K562 (cell line): ENCODE measurements around the gene ASPDH. TPM values are rescaled to one million over a fixed set of nuclear protein-coding genes. Genes with fewer than 3 reads are reported as not detected.
A peak's percentile ranks its signal among the peaks of the same experiment; 100 is the strongest.

Experiments used
- ATAC-seq: fragments of 200-7000 bp; cut with Tn5 transposase; 3 replicates; pipeline ENCODE4 v1.9.1; 2020; ENCODE audit warnings: moderate library complexity
- BruUV-seq: library from RNA; stranded (reverse); fragments of 400-500 nt; replicated peaks from 2 replicates; lab custom pipeline; 2021; lab: Mats Ljungman, UMichigan
- CTCF ChIA-PET: fragments of 300-600 bp; formaldehyde crosslinking; extraction: SDS; loops from one replicate; lab custom pipeline; 2021; ENCODE audit warnings: low intra/inter-chr PET ratio; lab: Yijun Ruan, JAX
- POLR2A ChIA-PET: fragments of 300-600, 350-650 bp; sonication (Branson Sonifier 250); formaldehyde crosslinking; extraction: SDS; loops from one replicate; lab custom pipeline; 2021; ENCODE audit warnings: antibody characterized with exemption, inconsistent platforms; lab: Yijun Ruan, JAX
- DNase-seq, 4 experiments: peaks; one replicate each; pipeline versions ENCODE4 v3.0.0 to v3.0.0-alpha.2; 2011 to 2018; ENCODE audit warnings: low spot score in 3 of 4, mixed read lengths in 3 of 4; ENCODE audit errors: extremely low read depth in 1 of 4
- FAIRE-seq: peaks from 2 replicates; lab custom pipeline; 2011; peaks lifted over from hg19 to GRCh38; lab: Jason Lieb, UNC
- H2AFZ ChIP-seq: 2 replicates; pipeline ENCODE4 v1.6.0; 2011; ENCODE audit warnings: low read depth, low read length, control low read depth, inconsistent platforms
- H3K27ac ChIP-seq: fragments of 200-600 bp; 3 replicates; pipeline ENCODE4 v1.8.0; 2011; ENCODE audit warnings: low read depth, mild to moderate bottlenecking, control low read depth, inconsistent platforms, low read length, moderate library complexity, mixed read lengths; ENCODE audit errors: extremely low read depth
- H3K27me3 ChIP-seq, 2 experiments: fragments of 300-600 bp in 1 of 2; 2 replicates in 1 of 2; 3 replicates in 1 of 2; pipeline versions ENCODE4 v1.6.0 to v1.8.0; 2011; ENCODE audit warnings: inconsistent platforms in 2 of 2, low read length in 2 of 2, mild to moderate bottlenecking in 1 of 2, mixed read lengths in 1 of 2, moderate library complexity in 1 of 2; ENCODE audit not compliant: control insufficient read depth in 2 of 2, insufficient read depth in 2 of 2
- H3K36me3 ChIP-seq: fragments of 300-600 bp; 3 replicates; pipeline ENCODE4 v1.8.0; 2011; ENCODE audit warnings: mild to moderate bottlenecking, low read length, inconsistent platforms; ENCODE audit not compliant: control insufficient read depth, insufficient read depth
- H3K4me1 ChIP-seq, 2 experiments: fragments of 200-600 bp in 1 of 2; replicated peaks in 1 of 2; 2 replicates in 1 of 2; 3 replicates in 1 of 2; pipeline versions ENCODE4 v1.5.1 to v1.8.0; 2011; ENCODE audit warnings: inconsistent platforms in 2 of 2, low read length in 2 of 2, mild to moderate bottlenecking in 1 of 2, mixed read lengths in 1 of 2, moderate library complexity in 1 of 2; ENCODE audit not compliant: control insufficient read depth in 2 of 2, insufficient read depth in 2 of 2
- H3K4me2 ChIP-seq: 2 replicates; pipeline ENCODE4 v1.6.1; 2011; ENCODE audit warnings: low read length, control low read depth, inconsistent platforms, mixed read lengths; ENCODE audit not compliant: insufficient read depth
- H3K4me3 ChIP-seq: fragments of 200-600 bp; sonication (generic), shearing (Covaris generic); 2 replicates; pipeline ENCODE4 v1.5.1; 2016; ENCODE audit warnings: control low read depth, inconsistent platforms
- H3K79me2 ChIP-seq: fragments of 200-600 bp; 3 replicates; pipeline ENCODE4 v1.8.0; 2011; ENCODE audit warnings: low read length, inconsistent platforms; ENCODE audit not compliant: control insufficient read depth, insufficient read depth
- H3K9ac ChIP-seq, 2 experiments: 2 replicates each; pipeline versions ENCODE4 v1.6.0 to v1.6.1; 2011; ENCODE audit warnings: low read depth in 2 of 2, low read length in 2 of 2, control low read depth in 1 of 2, inconsistent platforms in 1 of 2, mild to moderate bottlenecking in 1 of 2, mixed read lengths in 1 of 2; ENCODE audit not compliant: insufficient read depth in 1 of 2
- H3K9me1 ChIP-seq: one replicate; pipeline ENCODE4 v1.6.0; 2011; ENCODE audit warnings: inconsistent platforms, mild to moderate bottlenecking, low read length, moderate library complexity; ENCODE audit not compliant: control insufficient read depth, insufficient read depth
- H3K9me3 ChIP-seq: replicated peaks from 2 replicates; pipeline ENCODE4 v1.5.1; 2011; ENCODE audit warnings: low read depth, low read length, inconsistent platforms; ENCODE audit not compliant: control insufficient read depth, insufficient read depth
- H4K20me1 ChIP-seq: replicated peaks from 2 replicates; pipeline ENCODE4 v1.6.1; 2011; ENCODE audit warnings: low read length, inconsistent platforms, mixed read lengths; ENCODE audit not compliant: control insufficient read depth, insufficient read depth
- ARHGAP35 ChIP-seq: fragments of 450-650 bp; IDR thresholded peaks from 2 replicates; pipeline ENCODE4 v1.6.1; 2018; ENCODE audit not compliant: partially characterized antibody
- ZNF41 ChIP-seq: fragments of 250-450 bp; sonication (Bioruptor Pico); conservative IDR thresholded peaks from 2 replicates; pipeline ENCODE4 v1.4.0; 2020; ENCODE audit warnings: mild to moderate bottlenecking
- WGBS: fragments of 100-300 bp; shearing (Covaris generic); methylation state at CpG from one replicate; pipeline ENCODE4 v1.1.6; 2016; ENCODE audit warnings: low coverage, mixed read lengths; ENCODE audit not compliant: insufficient coverage; ENCODE audit errors: missing lambda C conversion rate; 5-methylcytosine and 5-hydroxymethylcytosine counted together
- in situ Hi-C: fragments of 300-500 bp; cut with MboI; formaldehyde crosslinking; loops from 4 replicates; pipeline ENCODE4 v1.15.0; 2018; ENCODE audit warnings: inconsistent platforms, mixed read lengths
- intact Hi-C: fragments of 100-400 bp; cut with micrococcal nuclease; formaldehyde crosslinking; loops from 2 replicates; pipeline ENCODE4 v1.14.2; 2022
- polyA plus RNA-seq, 8 experiments: library from polyadenylated mRNA; depleted of rRNA in 4 of 8; stranded (reverse) in 5 of 8; unstranded in 3 of 8; fragments of >200 nt; fragmentation: Nextera tagmentation in 2 of 8; fragmentation: Illumina TruSeq in 1 of 8; extraction: Ambion mirVana in 2 of 8; extraction: Trizol in 1 of 8; gene quantifications; 2 replicates each; pipeline versions ENCODE4 v1.2.1 to v1.2.3, GENCODE V29; 2011 to 2014; ENCODE audit warnings: inconsistent platforms in 1 of 8, missing spikeins in 1 of 8
- total RNA-seq, 7 experiments: library from RNA; depleted of rRNA in 6 of 7; stranded (reverse); fragments of >200 nt in 6 of 7; fragmentation: Illumina TruSeq in 2 of 7; extraction: Trizol in 2 of 7; gene quantifications; 2 replicates each; pipeline versions ENCODE4 v1.2.1 to v1.2.3, GENCODE V29; 2011 to 2021; ENCODE audit warnings: low replicate concordance in 1 of 7
- TF ChIP-seq, protein P1 (sequence below): fragments of 200-800 bp; sonication (Bioruptor generic); IDR thresholded peaks from 2 replicates; pipeline ENCODE4 v1.6.1; 2017; ENCODE audit warnings: missing genetic modification characterization, missing compliant biosample characterization

ASPDH gene
- total and polyA plus RNA-seq, 9 of the 15 experiments (the other 6 are each of a cell fraction or from before 2014, with no cell fraction given), result not detected

- DNase-seq (no peak), ATAC-seq (no peak), FAIRE-seq (no peak)
- Histone ChIP-seq H3K9me3 (peaks cover 9% of the 10 kb centered on the region), H4K20me1 (no peaks in the 10 kb centered on the region), H3K4me2 (no peak overlapping the region), H3K4me1 (peaks cover 3 to 27% of the 10 kb centered on the region in 2 experiments; a peak in 3 of 5 replicates), H3K79me2 (no peaks in the 10 kb centered on the region), H2AFZ (no peak overlapping the region), H3K27me3 (peaks cover 0 to 10% of the 10 kb centered on the region in 2 experiments; a peak in 2 of 5 replicates), H3K36me3 (no peaks in the 10 kb centered on the region), H3K4me3 (no peak overlapping the region), H3K27ac (no peak overlapping the region), H3K9ac (no peak overlapping the region), H3K9me1 (no peaks in the 10 kb centered on the region)
- 87% methylated on average over 17 of the region's 18 CpGs for WGBS
- in situ Hi-C loops, result no loop called here
- POLR2A ChIA-PET, result interaction anchor here (0.6 kb wide), 2 partner anchors 11 to 215 kb away, joined by 3 read pairs; no protein-coding TSS in a partner anchor
- no TSS peak for BruUV-seq
- CTCF ChIA-PET, result no interaction called here
- intact Hi-C loops, result no loop called here
- TF ChIP-seq ZNF41 (CRISPR knock-in tag) (peak; percentile 97), ARHGAP35 (no peak)
- TF ChIP-seq, protein P1, sequence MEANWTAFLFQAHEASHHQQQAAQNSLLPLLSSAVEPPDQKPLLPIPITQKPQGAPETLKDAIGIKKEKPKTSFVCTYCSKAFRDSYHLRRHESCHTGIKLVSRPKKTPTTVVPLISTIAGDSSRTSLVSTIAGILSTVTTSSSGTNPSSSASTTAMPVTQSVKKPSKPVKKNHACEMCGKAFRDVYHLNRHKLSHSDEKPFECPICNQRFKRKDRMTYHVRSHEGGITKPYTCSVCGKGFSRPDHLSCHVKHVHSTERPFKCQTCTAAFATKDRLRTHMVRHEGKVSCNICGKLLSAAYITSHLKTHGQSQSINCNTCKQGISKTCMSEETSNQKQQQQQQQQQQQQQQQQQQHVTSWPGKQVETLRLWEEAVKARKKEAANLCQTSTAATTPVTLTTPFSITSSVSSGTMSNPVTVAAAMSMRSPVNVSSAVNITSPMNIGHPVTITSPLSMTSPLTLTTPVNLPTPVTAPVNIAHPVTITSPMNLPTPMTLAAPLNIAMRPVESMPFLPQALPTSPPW (CRISPR knock-in tag), result no peak
Measured at GRCh38 chr19:50490411-50490811, 23.3 kb downstream of the ASPDH start.
